IMR-90 (cell line): ENCODE data around the gene FITM1. TPM values are rescaled to one million over a fixed set of nuclear protein-coding genes. Genes with fewer than 3 reads are reported as not detected.

Experiments
- ATAC-seq: fragments of 200-7000 bp; cut with Tn5 transposase; 2 replicates; pipeline ENCODE4 v1.9.1; 2020; ENCODE audit warnings: low read depth, mild to moderate bottlenecking, moderate library complexity
- BruUV-seq: library from RNA; stranded (reverse); fragments of 400-500 nt; replicated peaks from 2 replicates; lab custom pipeline; 2021; lab: Mats Ljungman, UMichigan
- CTCF ChIA-PET: fragments of 300-600 bp; formaldehyde crosslinking; extraction: SDS; loops from one replicate; lab custom pipeline; 2021; ENCODE audit warnings: antibody characterized with exemption; lab: Yijun Ruan, JAX
- POLR2A ChIA-PET: fragments of 300-600 bp; sonication (Branson Sonifier 250); formaldehyde crosslinking; loops from one replicate; lab custom pipeline; 2022; ENCODE audit warnings: antibody characterized with exemption; ENCODE audit not compliant: unreplicated experiment; lab: Charles Lee
- DNase-seq: peaks from one replicate; pipeline ENCODE4 v3.0.0; 2013
- H2AFZ ChIP-seq: replicated peaks from 2 replicates; pipeline ENCODE3; 2013; ENCODE audit warnings: low read length, mild to moderate bottlenecking; ENCODE audit not compliant: poor library complexity
- H2AK5ac ChIP-seq: 2 replicates; pipeline ENCODE4 v1.6.1; 2013; ENCODE audit warnings: low read depth, low read length, inconsistent platforms
- H2AK9ac ChIP-seq: replicated peaks from 2 replicates; pipeline ENCODE3; 2013; ENCODE audit warnings: mild to moderate bottlenecking, low read depth, low read length, moderate library complexity; ENCODE audit not compliant: poor library complexity
- H2BK120ac ChIP-seq: 2 replicates; pipeline ENCODE4 v1.6.1; 2013; ENCODE audit warnings: low read depth, low read length, inconsistent platforms
- H2BK15ac ChIP-seq: 3 replicates; pipeline ENCODE4 v1.6.1; 2013; ENCODE audit warnings: low read depth, low read length, inconsistent platforms
- H2BK20ac ChIP-seq: 2 replicates; pipeline ENCODE4 v1.6.1; 2013; ENCODE audit warnings: low read depth, mild to moderate bottlenecking, inconsistent platforms, low read length, moderate library complexity
- H2BK5ac ChIP-seq: 2 replicates; pipeline ENCODE4 v1.6.1; 2013; ENCODE audit warnings: mild to moderate bottlenecking, low read depth, low read length, inconsistent platforms; ENCODE audit not compliant: poor library complexity, severe bottlenecking
- H3K14ac ChIP-seq: replicated peaks from 2 replicates; pipeline ENCODE4 v1.6.1; 2013; ENCODE audit warnings: low read depth, low read length, inconsistent platforms
- H3K18ac ChIP-seq: 2 replicates; pipeline ENCODE4 v1.6.1; 2013; ENCODE audit warnings: low read depth, low read length, control low read depth
- H3K23ac ChIP-seq: 2 replicates; pipeline ENCODE4 v1.6.1; 2013; ENCODE audit warnings: low read depth, low read length, inconsistent platforms
- H3K27ac ChIP-seq: 2 replicates; pipeline ENCODE4 v1.5.1; 2013; ENCODE audit warnings: mild to moderate bottlenecking, control low read depth, low read length; ENCODE audit not compliant: insufficient read depth
- H3K27me3 ChIP-seq: 2 replicates; pipeline ENCODE4 v1.6.1; 2013; ENCODE audit warnings: low read length; ENCODE audit not compliant: control insufficient read depth, insufficient read depth
- H3K36me3 ChIP-seq: 2 replicates; pipeline ENCODE4 v1.6.1; 2013; ENCODE audit warnings: low read length, mixed read lengths; ENCODE audit not compliant: control insufficient read depth, insufficient read depth
- H3K4ac ChIP-seq: 2 replicates; pipeline ENCODE4 v1.6.1; 2013; ENCODE audit warnings: low read depth, low read length, inconsistent platforms
- H3K4me1 ChIP-seq: 2 replicates; pipeline ENCODE4 v1.6.1; 2013; ENCODE audit warnings: low read length, mixed read lengths; ENCODE audit not compliant: control insufficient read depth, insufficient read depth
- H3K4me2 ChIP-seq: 2 replicates; pipeline ENCODE4 v1.6.1; 2013; ENCODE audit warnings: low read depth, mild to moderate bottlenecking, control low read depth, low read length, moderate library complexity
- H3K4me3 ChIP-seq: 2 replicates; pipeline ENCODE4 v1.5.1; 2013; ENCODE audit warnings: low read depth, mild to moderate bottlenecking, control low read depth, low read length, moderate library complexity; ENCODE audit not compliant: insufficient read depth
- H3K56ac ChIP-seq: 2 replicates; pipeline ENCODE4 v1.6.1; 2013; ENCODE audit warnings: low read length, inconsistent platforms; ENCODE audit not compliant: insufficient read depth; ENCODE audit errors: extremely low read depth
- H3K79me1 ChIP-seq, 2 experiments: 2 replicates each; pipeline ENCODE4 v1.6.1; 2013; ENCODE audit warnings: low read length in 2 of 2, inconsistent platforms in 1 of 2, low read depth in 1 of 2
- H3K9ac ChIP-seq: 2 replicates; pipeline ENCODE4 v1.6.1; 2013; ENCODE audit warnings: low read depth, low read length, control low read depth
- H3K9me1 ChIP-seq: 2 replicates; pipeline ENCODE4 v1.6.1; 2013; ENCODE audit warnings: low read length, inconsistent platforms; ENCODE audit not compliant: insufficient read depth
- H3K9me3 ChIP-seq: 2 replicates; pipeline ENCODE4 v1.6.1; 2013; ENCODE audit warnings: low read length; ENCODE audit not compliant: control insufficient read depth, insufficient read depth
- H4K20me1 ChIP-seq: 2 replicates; pipeline ENCODE4 v1.6.1; 2013; ENCODE audit warnings: low read length, inconsistent platforms; ENCODE audit not compliant: insufficient read depth
- H4K5ac ChIP-seq: 2 replicates; pipeline ENCODE4 v1.6.1; 2013; ENCODE audit warnings: mild to moderate bottlenecking, low read depth, low read length, control low read depth
- H4K8ac ChIP-seq, 2 experiments: 2 replicates each; pipeline ENCODE4 v1.6.1; 2013; ENCODE audit warnings: low read depth in 2 of 2, low read length in 2 of 2, control low read depth in 1 of 2, inconsistent platforms in 1 of 2
- H4K91ac ChIP-seq: 2 replicates; pipeline ENCODE4 v1.6.1; 2013; ENCODE audit warnings: low read depth, low read length, inconsistent platforms; ENCODE audit not compliant: insufficient read depth
- CTCF ChIP-seq: conservative IDR thresholded peaks from 2 replicates; pipeline ENCODE4 v1.5.1; 2012; ENCODE audit warnings: mild to moderate bottlenecking, low read depth, low read length, improper control_type of control experiment
- ELK1 ChIP-seq: fragments of 150-350 bp; IDR thresholded peaks from 2 replicates; pipeline ENCODE4 v1.6.1; 2016; ENCODE audit warnings: low read depth, mild to moderate bottlenecking, low read length, moderate library complexity, borderline replicate concordance
- MAFK ChIP-seq: IDR thresholded peaks from 2 replicates; pipeline ENCODE4 v1.6.1; 2012; ENCODE audit warnings: low read depth, low read length, improper control_type of control experiment
- MAZ ChIP-seq: IDR thresholded peaks from 2 replicates; pipeline ENCODE4 v1.6.1; 2012; ENCODE audit warnings: low read depth, mild to moderate bottlenecking, low read length, improper control_type of control experiment, moderate library complexity, borderline replicate concordance
- MXI1 ChIP-seq: IDR thresholded peaks from 2 replicates; pipeline ENCODE4 v1.6.1; 2012; ENCODE audit warnings: low read depth, mild to moderate bottlenecking, low read length, moderate library complexity, borderline replicate concordance
- RCOR1 ChIP-seq: IDR thresholded peaks from 2 replicates; pipeline ENCODE4 v1.6.1; 2012; ENCODE audit warnings: mild to moderate bottlenecking, low read length, improper control_type of control experiment; ENCODE audit not compliant: insufficient replicate concordance
- RFX5 ChIP-seq: IDR thresholded peaks from 2 replicates; pipeline ENCODE4 v1.8.0; 2012; ENCODE audit warnings: low read depth, mild to moderate bottlenecking, low read length, moderate library complexity
- SMC3 ChIP-seq: fragments of 150-350 bp; IDR thresholded peaks from 2 replicates; pipeline ENCODE4 v1.6.1; 2016; ENCODE audit warnings: low read depth, mild to moderate bottlenecking, antibody characterized with exemption, low read length, moderate library complexity
- WGBS, 2 experiments: methylation state at CpG; one replicate each; pipeline versions ENCODE4 v1.1.5 to v1.1.7; 2013; ENCODE audit warnings: missing lambda C conversion rate in 2 of 2; ENCODE audit not compliant: insufficient read length in 1 of 2; ENCODE audit errors: extremely low coverage in 2 of 2; 5-methylcytosine and 5-hydroxymethylcytosine counted together
- dilution Hi-C: fragments of 300-500 bp; cut with HindIII; formaldehyde crosslinking; loops from one replicate; pipeline ENCODE4 v1.14.3; 2018; ENCODE audit warnings: low sequenced_read_pairs; ENCODE audit not compliant: unreplicated experiment
- in situ Hi-C: fragments of 300-500 bp; cut with MboI; formaldehyde crosslinking; loops from 3 replicates; pipeline ENCODE4 v1.14.3; 2019; ENCODE audit warnings: low sequenced_read_pairs, inconsistent platforms, mixed read lengths
- intact Hi-C: fragments of 100-400 bp; cut with micrococcal nuclease; formaldehyde crosslinking; loops from 2 replicates; pipeline ENCODE4 v1.10.0; 2022
- polyA plus RNA-seq, 3 experiments: library from polyadenylated mRNA; depleted of rRNA; stranded (reverse); fragments of >200 nt; gene quantifications; 2 replicates each; pipeline ENCODE4 v1.2.3, GENCODE V29; 2012; ENCODE audit warnings: low replicate concordance in 1 of 3
- total RNA-seq: library from RNA; depleted of rRNA; stranded (reverse); fragments of >200 nt; gene quantifications from 2 replicates; pipeline ENCODE4 v1.2.3, GENCODE V29; 2012

The FITM1 gene
- total and polyA plus RNA-seq, 2 of the 4 experiments (the other 2 are of a cell fraction) = not detected

GRCh38 chr14:24139272-24139934 lies 8.9 kb downstream of the FITM1 start (continued):
- no peak for TF ChIP-seq MAFK

- 1% methylated on average over 16 of the region's 65 CpGs; no CpG with 5 or more reads in 1 of the 2 experiments for WGBS, 2 experiments
- BruUV-seq = no TSS peak
- peak within 1 kb of the TSS; percentile 65 for H3K56ac ChIP-seq
- TF ChIP-seq ELK1 (no peak), RCOR1 (no peak), RFX5 (peak; percentile 78), CTCF (peak; percentile 32), MXI1 (peak; percentile 44; the same call in 1 of the 2 replicates), MAZ (peak; percentile 36; the same call in 1 of the 2 replicates), SMC3 (no peak)
These were observed 10.8 kb downstream of the FITM1 start, which contains the start of gene EMC9 for GRCh38 chr14:24141097-24141880. Gene EMC9, minus strand, starts transcription at chr14:24141591. Its CDS starts 287 bp downstream, at chr14:24141304.

More at GRCh38 chr14:24141097-24141880, 10.8 kb downstream of the FITM1 start, which contains the start of gene EMC9:
- peaks cover 37 to 82% of the 10 kb centered on the region in 2 experiments for H3K79me1 ChIP-seq
- 0 out of 2 replicates have a peak within 1 kb of the TSS, but pooled peaks have one; percentile 5 for H3K18ac ChIP-seq
- no peaks in the 10 kb centered on the region for H3K9me3 ChIP-seq
- H2BK20ac ChIP-seq = no peak within 1 kb of the TSS
- ATAC-seq = peak; percentile 92
- dilution Hi-C loops (no loop called here), in situ Hi-C loops (loop anchor here (25.0 kb wide), 2 partner anchors 829 to 1054 kb away; partner anchors contain the start of genes ACIN1, BCL2L2, C14orf119 and PABPN1), intact Hi-C loops (loop anchor here (2.0 kb wide), 1 partner anchor 26 kb away; the partner anchor contains the start of genes DCAF11 and NRL)
- H2AFZ ChIP-seq = peak within 1 kb of the TSS; percentile 96
- peak within 1 kb of the TSS; percentile 98 for H2AK9ac ChIP-seq
- peak; percentile 99 for DNase-seq
- peak within 1 kb of the TSS; percentile 90 for H3K4ac ChIP-seq
- CTCF ChIA-PET = interaction anchor here (0.8 to 1.6 kb wide), 2 partner anchors 20 to 32 kb away, joined by 3 to 5 read pairs; partner anchors contain the start of gene IRF9
- peak within 1 kb of the TSS; percentile 68 for H3K4me3 ChIP-seq
- H4K8ac ChIP-seq = peak within 1 kb of the TSS; percentile 83 to 93
- peak within 1 kb of the TSS; percentile 94 for H3K23ac ChIP-seq
- peak within 1 kb of the TSS; percentile 31 for H4K5ac ChIP-seq
- H3K9ac ChIP-seq = peak within 1 kb of the TSS; percentile 76
- peak within 1 kb of the TSS; percentile 89 for H4K91ac ChIP-seq
- peak within 1 kb of the TSS; percentile 3; the same call in 1 of the 3 replicates for H2BK15ac ChIP-seq
- H3K4me1 ChIP-seq = peaks cover 15% of the 10 kb centered on the region
- peaks cover 23% of the 10 kb centered on the region for H3K36me3 ChIP-seq
- peak within 1 kb of the TSS; percentile 68 for H3K4me2 ChIP-seq
- peak within 1 kb of the TSS; percentile 80 for H3K27ac ChIP-seq
- H2BK120ac ChIP-seq = peak within 1 kb of the TSS; percentile 42; the same call in 1 of the 2 replicates
- POLR2A ChIA-PET = interaction anchor here (0.6 kb wide), 1 partner anchor 47 kb away, joined by 3 read pairs; the partner anchor contains the start of gene PCK2
- peak within 1 kb of the TSS; percentile 93 for H3K14ac ChIP-seq
- H2AK5ac ChIP-seq = peak within 1 kb of the TSS; percentile 94
- peaks cover 35% of the 10 kb centered on the region for H3K9me1 ChIP-seq
- peak within 1 kb of the TSS; percentile 78 for H2BK5ac ChIP-seq
- H4K20me1 ChIP-seq = peaks cover 17% of the 10 kb centered on the region
- H3K27me3 ChIP-seq = no peaks in the 10 kb centered on the region
